Liver (tissue), 9 donors: ENCODE measurements around the gene BRWD1. TPM values are rescaled to one million over a fixed set of nuclear protein-coding genes. Genes with fewer than 3 reads are reported as not detected.

ENCODE experiments used
- DNase-seq: peaks from one replicate; pipeline ENCODE4 v3.0.0-alpha.2; 2017; ENCODE audit warnings: low spot score
- H3K27ac ChIP-seq, 2 donors: one replicate each; pipeline ENCODE4 v1.7.0; 2013; ENCODE audit warnings: inconsistent platforms in 2 of 2, low read length in 2 of 2, control low read depth in 1 of 2, low read depth in 1 of 2, mild to moderate bottlenecking in 1 of 2
- H3K27me3 ChIP-seq, 4 donors: one replicate each; pipeline versions ENCODE4 v1.6.1 to v1.7.0; 2013; ENCODE audit warnings: low read length in 3 of 4, inconsistent platforms in 1 of 4, mild to moderate bottlenecking in 1 of 4, moderate library complexity in 1 of 4; ENCODE audit not compliant: control insufficient read depth in 4 of 4, insufficient read depth in 4 of 4
- H3K36me3 ChIP-seq, 4 donors: one replicate each; pipeline versions ENCODE4 v1.6.1 to v1.7.0; 2013; ENCODE audit warnings: low read length in 3 of 4, mild to moderate bottlenecking in 3 of 4, low read depth in 1 of 4, moderate library complexity in 1 of 4; ENCODE audit not compliant: control insufficient read depth in 4 of 4, insufficient read depth in 3 of 4
- H3K4me1 ChIP-seq, 4 donors: one replicate each; pipeline versions ENCODE4 v1.6.1 to v1.7.0; 2013; ENCODE audit warnings: low read length in 3 of 4, mild to moderate bottlenecking in 3 of 4, moderate library complexity in 1 of 4; ENCODE audit not compliant: control insufficient read depth in 4 of 4, insufficient read depth in 4 of 4
- H3K4me3 ChIP-seq, 3 donors: one replicate each; pipeline versions ENCODE4 v1.6.1 to v1.7.0; 2013; ENCODE audit warnings: low read length in 3 of 3, control low read depth in 1 of 3, low read depth in 1 of 3, mild to moderate bottlenecking in 1 of 3
- H3K9ac ChIP-seq, 2 donors: one replicate each; pipeline ENCODE4 v1.7.0; 2013; ENCODE audit warnings: low read length in 2 of 2, mild to moderate bottlenecking in 2 of 2, moderate library complexity in 2 of 2, control low read depth in 1 of 2, low read depth in 1 of 2
- H3K9me3 ChIP-seq, 4 donors: one replicate each; pipeline versions ENCODE4 v1.6.1 to v1.7.0; 2013; ENCODE audit warnings: low read length in 3 of 4; ENCODE audit not compliant: control insufficient read depth in 4 of 4
- EGR1 ChIP-seq, 2 donors: IDR thresholded peaks; 2 replicates each; pipeline ENCODE4 v1.6.1; 2016 to 2018; ENCODE audit warnings: antibody characterized with exemption in 2 of 2, low read depth in 2 of 2
- FOXA1 ChIP-seq: IDR thresholded peaks from 2 replicates; pipeline ENCODE4 v1.6.1; 2016; ENCODE audit warnings: antibody characterized with exemption
- GABPA ChIP-seq, 2 donors: IDR thresholded peaks in 1 of 2; conservative IDR thresholded peaks in 1 of 2; 2 replicates each; pipeline ENCODE4 v1.6.1; 2016; ENCODE audit warnings: antibody characterized with exemption in 2 of 2, mild to moderate bottlenecking in 1 of 2, moderate library complexity in 1 of 2
- HNF4A ChIP-seq, 2 donors: conservative IDR thresholded peaks; 2 replicates each; pipeline ENCODE4 v1.6.1; 2016; ENCODE audit warnings: antibody characterized with exemption in 2 of 2, mild to moderate bottlenecking in 2 of 2
- HNF4G ChIP-seq: IDR thresholded peaks from 2 replicates; pipeline ENCODE4 v1.6.1; 2016; ENCODE audit warnings: antibody characterized with exemption
- NR2F2 ChIP-seq: IDR thresholded peaks from 2 replicates; pipeline ENCODE4 v1.6.1; 2016; ENCODE audit warnings: antibody characterized with exemption
- RAD21 ChIP-seq, 2 donors: IDR thresholded peaks; 2 replicates each; pipeline ENCODE4 v1.6.1; 2016; ENCODE audit warnings: antibody characterized with exemption in 2 of 2, mild to moderate bottlenecking in 2 of 2
- RXRA ChIP-seq, 2 donors: IDR thresholded peaks; 2 replicates each; pipeline ENCODE4 v1.6.1; 2017 to 2018; ENCODE audit warnings: antibody characterized with exemption in 2 of 2, mild to moderate bottlenecking in 1 of 2
- SP1 ChIP-seq: IDR thresholded peaks from 2 replicates; pipeline ENCODE4 v1.6.1; 2018; ENCODE audit warnings: antibody characterized with exemption, mild to moderate bottlenecking
- TAF1 ChIP-seq: conservative IDR thresholded peaks from 2 replicates; pipeline ENCODE4 v1.6.1; 2016; ENCODE audit warnings: antibody characterized with exemption, mild to moderate bottlenecking
- YY1 ChIP-seq: IDR thresholded peaks from 2 replicates; pipeline ENCODE4 v1.6.1; 2016; ENCODE audit warnings: antibody characterized with exemption, mild to moderate bottlenecking
- WGBS: extraction: QIAGEN DNeasy Blood & Tissue Kit; methylation state at CpG from one replicate; pipeline ENCODE4 v1.1.7; 2013; 5-methylcytosine and 5-hydroxymethylcytosine counted together
- polyA plus RNA-seq, 2 donors: library from polyadenylated mRNA; stranded (reverse) in 1 of 2; unstranded in 1 of 2; fragments of 200-250 nt in 1 of 2; fragments of >200 nt in 1 of 2; fragmentation: Nextera tagmentation in 1 of 2; extraction: Ambion mirVana in 1 of 2; gene quantifications; one replicate each; pipeline versions ENCODE4 v1.2.1 to v1.2.3, GENCODE V29; 2013 to 2015
- total RNA-seq, 2 donors: library from RNA; depleted of rRNA; stranded (reverse); fragments of >200 nt; gene quantifications; one replicate each; pipeline ENCODE4 v1.2.3, GENCODE V29; 2014
- TF ChIP-seq, protein P1 (sequence below): IDR thresholded peaks from 2 replicates; pipeline ENCODE4 v1.6.1; 2016; ENCODE audit warnings: antibody characterized with exemption, mild to moderate bottlenecking
- TF ChIP-seq, protein P2 (sequence below): fragments of 150-350 bp; IDR thresholded peaks from 2 replicates; pipeline ENCODE4 v1.5.1; 2017; ENCODE audit warnings: improper control_type of control experiment, low read depth, low read length; ENCODE audit not compliant: missing input control
- TF ChIP-seq, protein P3 (sequence below): IDR thresholded peaks from 2 replicates; pipeline ENCODE4 v1.6.1; 2016; ENCODE audit warnings: antibody characterized with exemption
- TF ChIP-seq, protein P4 (sequence below): IDR thresholded peaks from 2 replicates; pipeline ENCODE4 v1.6.1; 2016; ENCODE audit warnings: antibody characterized with exemption
- donor health status: healthy.
- donor health status: healthy.
- donor health status: healthy.
- donor health status: healthy.
- donor health status: healthy.

The BRWD1 gene
- total and polyA plus RNA-seq, 4 donors = 5.2 to 56.6 (median 20.9) TPM

DNA sequence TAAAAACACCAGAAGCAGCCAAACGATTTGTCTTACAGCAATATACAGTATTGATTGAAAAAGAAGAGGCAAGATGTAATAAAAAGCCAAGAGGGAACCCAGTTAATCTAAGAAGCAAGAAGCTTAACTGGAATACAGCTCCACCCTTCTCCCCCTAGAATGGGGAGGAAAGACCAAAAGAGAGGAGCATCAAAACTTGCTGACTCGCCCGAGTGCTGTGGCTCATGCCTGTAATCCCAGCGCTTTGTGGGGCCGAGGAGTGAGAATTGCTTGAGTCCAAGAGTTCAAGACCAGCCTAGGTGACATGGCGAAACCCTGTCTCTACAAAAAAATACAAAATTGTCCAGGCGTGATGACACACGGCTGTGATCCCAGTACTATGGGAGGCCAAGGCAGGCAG is 32.2 kb downstream of the BRWD1 start (continued):
- TF ChIP-seq, protein P1, sequence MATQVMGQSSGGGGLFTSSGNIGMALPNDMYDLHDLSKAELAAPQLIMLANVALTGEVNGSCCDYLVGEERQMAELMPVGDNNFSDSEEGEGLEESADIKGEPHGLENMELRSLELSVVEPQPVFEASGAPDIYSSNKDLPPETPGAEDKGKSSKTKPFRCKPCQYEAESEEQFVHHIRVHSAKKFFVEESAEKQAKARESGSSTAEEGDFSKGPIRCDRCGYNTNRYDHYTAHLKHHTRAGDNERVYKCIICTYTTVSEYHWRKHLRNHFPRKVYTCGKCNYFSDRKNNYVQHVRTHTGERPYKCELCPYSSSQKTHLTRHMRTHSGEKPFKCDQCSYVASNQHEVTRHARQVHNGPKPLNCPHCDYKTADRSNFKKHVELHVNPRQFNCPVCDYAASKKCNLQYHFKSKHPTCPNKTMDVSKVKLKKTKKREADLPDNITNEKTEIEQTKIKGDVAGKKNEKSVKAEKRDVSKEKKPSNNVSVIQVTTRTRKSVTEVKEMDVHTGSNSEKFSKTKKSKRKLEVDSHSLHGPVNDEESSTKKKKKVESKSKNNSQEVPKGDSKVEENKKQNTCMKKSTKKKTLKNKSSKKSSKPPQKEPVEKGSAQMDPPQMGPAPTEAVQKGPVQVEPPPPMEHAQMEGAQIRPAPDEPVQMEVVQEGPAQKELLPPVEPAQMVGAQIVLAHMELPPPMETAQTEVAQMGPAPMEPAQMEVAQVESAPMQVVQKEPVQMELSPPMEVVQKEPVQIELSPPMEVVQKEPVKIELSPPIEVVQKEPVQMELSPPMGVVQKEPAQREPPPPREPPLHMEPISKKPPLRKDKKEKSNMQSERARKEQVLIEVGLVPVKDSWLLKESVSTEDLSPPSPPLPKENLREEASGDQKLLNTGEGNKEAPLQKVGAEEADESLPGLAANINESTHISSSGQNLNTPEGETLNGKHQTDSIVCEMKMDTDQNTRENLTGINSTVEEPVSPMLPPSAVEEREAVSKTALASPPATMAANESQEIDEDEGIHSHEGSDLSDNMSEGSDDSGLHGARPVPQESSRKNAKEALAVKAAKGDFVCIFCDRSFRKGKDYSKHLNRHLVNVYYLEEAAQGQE = no peak
- no peak for TF ChIP-seq HNF4G

DNA sequence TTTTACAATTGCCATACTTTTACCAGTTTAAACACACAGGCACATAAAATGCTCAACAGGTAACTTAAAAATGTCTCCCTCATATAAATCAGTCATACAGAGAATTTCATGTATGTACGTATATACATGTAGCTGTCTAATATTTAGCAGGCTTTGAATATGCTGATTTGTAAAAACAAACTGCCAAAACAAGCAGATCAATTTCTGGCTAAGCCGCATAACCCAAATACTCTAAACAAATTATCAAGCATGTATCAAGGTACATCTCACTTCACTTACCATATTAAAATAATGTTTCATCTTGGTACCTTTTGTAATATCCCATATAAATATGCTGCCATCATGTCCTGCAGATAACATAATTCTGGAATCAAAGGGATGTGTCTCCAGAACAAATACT is 43.8 kb downstream of the BRWD1 start:
- Histone ChIP-seq H3K9ac (no peak overlapping the region), H3K9me3 (no peaks in the 10 kb centered on the region), H3K36me3 (peaks cover 2 to 42% (median 30%) of the 10 kb centered on the region in 4 donors), H3K27ac (no peak overlapping the region), H3K27me3 (no peaks in the 10 kb centered on the region), H3K4me3 (no peak overlapping the region), H3K4me1 (no peaks in the 10 kb centered on the region)
- WGBS = 40% methylated on average over 2 of the region's 2 CpGs
- TF ChIP-seq HNF4A (conservative IDR thresholded peaks at IDR 0.05) (no peak), TAF1 (no peak), RAD21 (IDR thresholded peaks at IDR 0.05) (no peak)
- DNase-seq = no peak

DNA sequence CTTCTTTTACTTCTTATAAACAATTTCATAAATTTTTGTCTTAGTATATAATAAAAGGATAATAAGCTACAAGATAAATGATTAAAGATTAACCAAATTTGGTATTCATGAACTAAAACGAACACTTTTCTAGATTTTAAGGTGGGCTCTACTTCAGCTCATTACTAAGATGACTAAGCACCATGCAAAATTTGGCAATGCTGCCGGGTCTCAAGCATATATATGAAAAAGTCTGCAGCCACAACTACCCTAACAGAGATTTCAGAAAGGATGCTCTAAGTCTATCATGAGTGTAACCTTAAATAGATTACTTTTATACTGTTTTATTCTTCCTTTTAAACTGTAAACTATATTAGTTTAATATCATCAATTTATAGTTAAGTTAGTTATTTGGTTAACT is 47.8 kb downstream of the BRWD1 start:
- Histone ChIP-seq H3K27me3 (no peaks in the 10 kb centered on the region), H3K9ac (no peak overlapping the region), H3K36me3 (peaks cover 0 to 44% (median 36%) of the 10 kb centered on the region in 4 donors), H3K9me3 (no peaks in the 10 kb centered on the region), H3K4me1 (no peaks in the 10 kb centered on the region), H3K27ac (no peak overlapping the region), H3K4me3 (no peak overlapping the region)
- TF ChIP-seq RXRA (IDR thresholded peaks at IDR 0.05) = no peak
- TF ChIP-seq GABPA (IDR thresholded peaks at IDR 0.05 in 1 of 2, conservative IDR thresholded peaks at IDR 0.05 in 1 of 2) = no peak
- TF ChIP-seq SP1 = no peak
- TF ChIP-seq, protein P2, sequence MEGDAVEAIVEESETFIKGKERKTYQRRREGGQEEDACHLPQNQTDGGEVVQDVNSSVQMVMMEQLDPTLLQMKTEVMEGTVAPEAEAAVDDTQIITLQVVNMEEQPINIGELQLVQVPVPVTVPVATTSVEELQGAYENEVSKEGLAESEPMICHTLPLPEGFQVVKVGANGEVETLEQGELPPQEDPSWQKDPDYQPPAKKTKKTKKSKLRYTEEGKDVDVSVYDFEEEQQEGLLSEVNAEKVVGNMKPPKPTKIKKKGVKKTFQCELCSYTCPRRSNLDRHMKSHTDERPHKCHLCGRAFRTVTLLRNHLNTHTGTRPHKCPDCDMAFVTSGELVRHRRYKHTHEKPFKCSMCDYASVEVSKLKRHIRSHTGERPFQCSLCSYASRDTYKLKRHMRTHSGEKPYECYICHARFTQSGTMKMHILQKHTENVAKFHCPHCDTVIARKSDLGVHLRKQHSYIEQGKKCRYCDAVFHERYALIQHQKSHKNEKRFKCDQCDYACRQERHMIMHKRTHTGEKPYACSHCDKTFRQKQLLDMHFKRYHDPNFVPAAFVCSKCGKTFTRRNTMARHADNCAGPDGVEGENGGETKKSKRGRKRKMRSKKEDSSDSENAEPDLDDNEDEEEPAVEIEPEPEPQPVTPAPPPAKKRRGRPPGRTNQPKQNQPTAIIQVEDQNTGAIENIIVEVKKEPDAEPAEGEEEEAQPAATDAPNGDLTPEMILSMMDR = no peak
- TF ChIP-seq, protein P3, sequence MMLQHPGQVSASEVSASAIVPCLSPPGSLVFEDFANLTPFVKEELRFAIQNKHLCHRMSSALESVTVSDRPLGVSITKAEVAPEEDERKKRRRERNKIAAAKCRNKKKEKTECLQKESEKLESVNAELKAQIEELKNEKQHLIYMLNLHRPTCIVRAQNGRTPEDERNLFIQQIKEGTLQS = no peak
- TF ChIP-seq FOXA1 = no peak
- TF ChIP-seq RAD21 (IDR thresholded peaks at IDR 0.05) = no peak
- TF ChIP-seq NR2F2 = no peak
- TF ChIP-seq, protein P4, sequence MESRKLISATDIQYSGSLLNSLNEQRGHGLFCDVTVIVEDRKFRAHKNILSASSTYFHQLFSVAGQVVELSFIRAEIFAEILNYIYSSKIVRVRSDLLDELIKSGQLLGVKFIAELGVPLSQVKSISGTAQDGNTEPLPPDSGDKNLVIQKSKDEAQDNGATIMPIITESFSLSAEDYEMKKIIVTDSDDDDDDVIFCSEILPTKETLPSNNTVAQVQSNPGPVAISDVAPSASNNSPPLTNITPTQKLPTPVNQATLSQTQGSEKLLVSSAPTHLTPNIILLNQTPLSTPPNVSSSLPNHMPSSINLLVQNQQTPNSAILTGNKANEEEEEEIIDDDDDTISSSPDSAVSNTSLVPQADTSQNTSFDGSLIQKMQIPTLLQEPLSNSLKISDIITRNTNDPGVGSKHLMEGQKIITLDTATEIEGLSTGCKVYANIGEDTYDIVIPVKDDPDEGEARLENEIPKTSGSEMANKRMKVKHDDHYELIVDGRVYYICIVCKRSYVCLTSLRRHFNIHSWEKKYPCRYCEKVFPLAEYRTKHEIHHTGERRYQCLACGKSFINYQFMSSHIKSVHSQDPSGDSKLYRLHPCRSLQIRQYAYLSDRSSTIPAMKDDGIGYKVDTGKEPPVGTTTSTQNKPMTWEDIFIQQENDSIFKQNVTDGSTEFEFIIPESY = no peak
- TF ChIP-seq HNF4G = no peak
- no peak for TF ChIP-seq EGR1 (IDR thresholded peaks at IDR 0.05; ENCODE audit: low read depth in 2 of 2)
- no peak for TF ChIP-seq YY1
- WGBS = 42% methylated on average over 2 of the region's 2 CpGs
- no peak for DNase-seq
